HepG2 (cell line): Measurements from ENCODE around the gene FUCA1. TPM values are rescaled to one million over a fixed set of nuclear protein-coding genes. Genes with fewer than 3 reads are reported as not detected.

Experiments used
- BORCS8-MEF2B ChIP-seq: sonication (generic); formaldehyde crosslinking; IDR thresholded peaks from 2 replicates; pipeline ENCODE4 v1.8.0; 2022; ENCODE audit warnings: mild to moderate bottlenecking, missing genetic modification reagents
- CAMTA2 ChIP-seq: sonication (generic); formaldehyde crosslinking; IDR thresholded peaks from 2 replicates; pipeline ENCODE4 v1.4.0; 2020; ENCODE audit warnings: mild to moderate bottlenecking, missing genetic modification reagents, borderline replicate concordance
- CC2D1A ChIP-seq: sonication (generic); formaldehyde crosslinking; IDR thresholded peaks from 2 replicates; pipeline ENCODE4 v1.8.1; 2023; ENCODE audit warnings: mild to moderate bottlenecking, missing genetic modification reagents
- ESRRA ChIP-seq: sonication (generic); formaldehyde crosslinking; IDR thresholded peaks from 2 replicates; pipeline ENCODE4 v1.5.1; 2020; ENCODE audit warnings: mild to moderate bottlenecking, low read depth, missing genetic modification reagents
- FOSL2 ChIP-seq: sonication (generic); formaldehyde crosslinking; IDR thresholded peaks from 2 replicates; pipeline ENCODE4 v1.4.0; 2020; ENCODE audit warnings: missing genetic modification reagents
- HDAC2 ChIP-seq: sonication (generic); formaldehyde crosslinking; IDR thresholded peaks from 2 replicates; pipeline ENCODE4 v1.4.0; 2020; ENCODE audit warnings: missing genetic modification reagents
- PLRG1 ChIP-seq: fragments of 450-650 bp; conservative IDR thresholded peaks from 2 replicates; pipeline ENCODE4 v1.6.1; 2016
- TP53 ChIP-seq: sonication (generic); formaldehyde crosslinking; conservative IDR thresholded peaks from 2 replicates; pipeline ENCODE4 v1.4.0; 2020; ENCODE audit warnings: missing genetic modification reagents
- ZBTB40 ChIP-seq, 2 experiments: fragments of 450-650 bp in 1 of 2; sonication (generic) in 1 of 2; formaldehyde crosslinking in 1 of 2; IDR thresholded peaks; 2 replicates each; pipeline versions ENCODE4 v1.6.1 to v1.8.0; 2016 to 2022; ENCODE audit warnings: antibody characterized with exemption in 1 of 2, mild to moderate bottlenecking in 1 of 2, missing genetic modification reagents in 1 of 2
- ZNF30 ChIP-seq: sonication (generic); formaldehyde crosslinking; IDR thresholded peaks from 2 replicates; pipeline ENCODE4 v1.5.0; 2020; ENCODE audit warnings: mild to moderate bottlenecking, missing genetic modification reagents
- ZNF879 ChIP-seq: sonication (generic); formaldehyde crosslinking; IDR thresholded peaks from 2 replicates; pipeline ENCODE4 v1.8.1; 2023; ENCODE audit warnings: missing genetic modification reagents
- polyA plus RNA-seq, 8 experiments: library from polyadenylated mRNA; depleted of rRNA in 3 of 8; stranded (reverse) in 7 of 8; unstranded in 1 of 8; fragments of >200 nt; fragmentation: Illumina TruSeq in 4 of 8; extraction: Trizol in 4 of 8; gene quantifications; 2 replicates each; pipeline versions ENCODE4 v1.2.1 to v1.2.3, GENCODE V29; 2011 to 2016; ENCODE audit warnings: low read depth in 4 of 8, missing spikeins in 1 of 8, mixed read lengths in 1 of 8; ENCODE audit not compliant: insufficient read depth in 1 of 8
- total RNA-seq, 5 experiments: library from RNA; depleted of rRNA; stranded (reverse); fragments of >200 nt; fragmentation: Illumina TruSeq; extraction: Trizol; gene quantifications; 2 replicates each; pipeline ENCODE4 v1.2.3, GENCODE V29; 2016; ENCODE audit warnings: low read depth in 1 of 5
- TF ChIP-seq, protein P1 (sequence below): IDR thresholded peaks from 2 replicates; pipeline ENCODE4 v1.6.1; 2016; ENCODE audit warnings: low read depth, control low read depth
- TF ChIP-seq, protein P2 (sequence below): sonication (generic); formaldehyde crosslinking; conservative IDR thresholded peaks from 2 replicates; pipeline ENCODE4 v1.4.0; 2020; ENCODE audit warnings: missing genetic modification reagents
- TF ChIP-seq, protein P3 (sequence below): sonication (generic); formaldehyde crosslinking; conservative IDR thresholded peaks from 2 replicates; pipeline ENCODE4 v1.4.0; 2020; ENCODE audit warnings: missing genetic modification reagents

FUCA1 gene
- total and polyA plus RNA-seq, 2 of the 13 experiments (the other 11 are each of a cell fraction or from before 2014, with no cell fraction given) = 32.7 to 33.6 TPM

DNA sequence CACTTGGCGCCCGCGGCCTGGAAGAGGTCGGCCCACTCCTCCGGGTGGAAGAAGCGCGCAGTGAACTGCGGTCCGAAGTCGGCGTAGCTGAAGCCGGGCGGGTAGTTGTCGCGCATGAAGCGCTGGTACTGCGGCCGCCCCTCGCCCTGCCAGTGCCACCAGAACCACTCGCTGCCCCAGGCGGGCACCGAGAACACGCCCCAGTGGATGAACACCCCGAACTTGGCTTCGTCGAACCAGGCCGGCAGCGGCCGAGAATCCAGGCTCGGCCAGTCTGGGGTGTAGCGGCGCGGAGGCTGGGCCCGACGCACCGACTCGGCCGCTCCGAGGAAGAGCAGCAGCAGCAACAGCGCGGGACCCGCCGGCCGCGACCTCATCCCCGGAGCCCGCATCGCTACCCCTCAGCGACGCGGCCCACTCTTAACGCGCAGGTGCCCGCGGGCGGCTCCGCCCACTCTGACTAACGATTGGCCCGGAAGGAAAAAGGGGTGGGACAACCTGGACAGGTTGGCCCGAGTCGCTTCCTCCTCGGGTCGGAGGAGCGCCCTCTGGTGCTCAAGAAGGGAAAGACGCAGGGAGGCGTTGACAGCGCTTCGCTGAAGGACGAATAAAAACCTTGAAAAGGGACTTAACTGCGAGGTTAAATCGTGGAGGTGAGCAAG, at the start of gene FUCA1 (continued):
- TF ChIP-seq, protein P1, sequence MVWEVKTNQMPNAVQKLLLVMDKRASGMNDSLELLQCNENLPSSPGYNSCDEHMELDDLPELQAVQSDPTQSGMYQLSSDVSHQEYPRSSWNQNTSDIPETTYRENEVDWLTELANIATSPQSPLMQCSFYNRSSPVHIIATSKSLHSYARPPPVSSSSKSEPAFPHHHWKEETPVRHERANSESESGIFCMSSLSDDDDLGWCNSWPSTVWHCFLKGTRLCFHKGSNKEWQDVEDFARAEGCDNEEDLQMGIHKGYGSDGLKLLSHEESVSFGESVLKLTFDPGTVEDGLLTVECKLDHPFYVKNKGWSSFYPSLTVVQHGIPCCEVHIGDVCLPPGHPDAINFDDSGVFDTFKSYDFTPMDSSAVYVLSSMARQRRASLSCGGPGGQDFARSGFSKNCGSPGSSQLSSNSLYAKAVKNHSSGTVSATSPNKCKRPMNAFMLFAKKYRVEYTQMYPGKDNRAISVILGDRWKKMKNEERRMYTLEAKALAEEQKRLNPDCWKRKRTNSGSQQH (CRISPR knock-in tag) = peak; percentile 50; the same call in 1 of the 2 replicates
- TF ChIP-seq HDAC2 (CRISPR knock-in tag) (peak; percentile 30; the same call in 1 of the 2 replicates), ZNF30 (CRISPR knock-in tag) (no peak), CAMTA2 (peak; percentile 77; the same call in 1 of the 2 replicates), ZBTB40 (IDR thresholded peaks at IDR 0.05) (no peak), ZBTB40 (CRISPR knock-in tag; IDR thresholded peaks at IDR 0.05) (peak; percentile 55; the same call in 1 of the 2 replicates), ZNF879 (CRISPR knock-in tag) (no peak), FOSL2 (CRISPR knock-in tag) (peak; percentile 51; the same call in 1 of the 2 replicates), PLRG1 (no peak), BORCS8-MEF2B (CRISPR knock-in tag) (peak; percentile 33; the same call in 1 of the 2 replicates), CC2D1A (CRISPR knock-in tag) (no peak), ESRRA (CRISPR knock-in tag) (0 out of 2 replicates have a peak, but pooled peaks have one; percentile 19), TP53 (CRISPR knock-in tag) (peak; percentile 13; the same call in 1 of the 2 replicates)
- TF ChIP-seq, protein P2, sequence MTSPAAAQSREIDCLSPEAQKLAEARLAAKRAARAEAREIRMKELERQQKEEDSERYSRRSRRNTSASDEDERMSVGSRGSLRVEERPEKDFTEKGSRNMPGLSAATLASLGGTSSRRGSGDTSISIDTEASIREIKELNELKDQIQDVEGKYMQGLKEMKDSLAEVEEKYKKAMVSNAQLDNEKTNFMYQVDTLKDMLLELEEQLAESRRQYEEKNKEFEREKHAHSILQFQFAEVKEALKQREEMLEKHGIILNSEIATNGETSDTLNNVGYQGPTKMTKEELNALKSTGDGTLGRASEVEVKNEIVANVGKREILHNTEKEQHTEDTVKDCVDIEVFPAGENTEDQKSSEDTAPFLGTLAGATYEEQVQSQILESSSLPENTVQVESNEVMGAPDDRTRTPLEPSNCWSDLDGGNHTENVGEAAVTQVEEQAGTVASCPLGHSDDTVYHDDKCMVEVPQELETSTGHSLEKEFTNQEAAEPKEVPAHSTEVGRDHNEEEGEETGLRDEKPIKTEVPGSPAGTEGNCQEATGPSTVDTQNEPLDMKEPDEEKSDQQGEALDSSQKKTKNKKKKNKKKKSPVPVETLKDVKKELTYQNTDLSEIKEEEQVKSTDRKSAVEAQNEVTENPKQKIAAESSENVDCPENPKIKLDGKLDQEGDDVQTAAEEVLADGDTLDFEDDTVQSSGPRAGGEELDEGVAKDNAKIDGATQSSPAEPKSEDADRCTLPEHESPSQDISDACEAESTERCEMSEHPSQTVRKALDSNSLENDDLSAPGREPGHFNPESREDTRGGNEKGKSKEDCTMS = no peak
- TF ChIP-seq, protein P3, sequence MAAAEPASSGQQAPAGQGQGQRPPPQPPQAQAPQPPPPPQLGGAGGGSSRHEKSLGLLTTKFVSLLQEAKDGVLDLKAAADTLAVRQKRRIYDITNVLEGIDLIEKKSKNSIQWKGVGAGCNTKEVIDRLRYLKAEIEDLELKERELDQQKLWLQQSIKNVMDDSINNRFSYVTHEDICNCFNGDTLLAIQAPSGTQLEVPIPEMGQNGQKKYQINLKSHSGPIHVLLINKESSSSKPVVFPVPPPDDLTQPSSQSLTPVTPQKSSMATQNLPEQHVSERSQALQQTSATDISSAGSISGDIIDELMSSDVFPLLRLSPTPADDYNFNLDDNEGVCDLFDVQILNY (CRISPR knock-in tag) = no peak
